GM23338 (cell line): ENCODE measurements around the gene GPR4.

Experiments used
- CREB1 ChIP-seq: fragments of 250-450 bp; sonication (Bioruptor Pico); IDR thresholded peaks from 2 replicates; pipeline ENCODE4 v1.5.0; 2020; ENCODE audit warnings: low read depth, mild to moderate bottlenecking, moderate library complexity
- EZH2 ChIP-seq: fragments of 200-600 bp; sonication (generic); IDR thresholded peaks from one replicate; pipeline ENCODE4 v1.8.0; 2017; ENCODE audit warnings: antibody characterized with exemption, mild to moderate bottlenecking, low read depth; ENCODE audit not compliant: unreplicated experiment
- EZH2phosphoT487 ChIP-seq: fragments of 200-600 bp; sonication (generic); IDR thresholded peaks from one replicate; pipeline ENCODE4 v1.8.1; 2018; ENCODE audit warnings: antibody characterized with exemption; ENCODE audit not compliant: unreplicated experiment
- JUNB ChIP-seq: IDR thresholded peaks from one replicate; pipeline ENCODE4 v1.6.1; 2016; ENCODE audit warnings: antibody characterized with exemption; ENCODE audit not compliant: unreplicated experiment
- NANOG ChIP-seq: IDR thresholded peaks from 2 replicates; pipeline ENCODE4 v1.6.1; 2016; ENCODE audit warnings: antibody characterized with exemption, borderline replicate concordance
- POLR2AphosphoS5 ChIP-seq: IDR thresholded peaks from 2 replicates; pipeline ENCODE4 v1.6.1; 2016; ENCODE audit warnings: antibody characterized with exemption, low read depth
- ZNF114 ChIP-seq: fragments of 250-450 bp; sonication (Bioruptor Pico); IDR thresholded peaks from 2 replicates; pipeline ENCODE4 v1.5.0; 2020; ENCODE audit warnings: mild to moderate bottlenecking, moderate library complexity
- ZNF331 ChIP-seq: fragments of 250-450 bp; sonication (Bioruptor Pico); IDR thresholded peaks from 2 replicates; pipeline ENCODE4 v1.5.0; 2020; ENCODE audit warnings: low read depth, mild to moderate bottlenecking, moderate library complexity
- TF ChIP-seq, protein P1 (sequence below), 2 experiments: fragments of 200-600 bp in 1 of 2; sonication (generic) in 1 of 2; conservative IDR thresholded peaks; 2 replicates each; pipeline versions ENCODE4 v1.5.1 to v1.6.1; 2016 to 2017; ENCODE audit warnings: antibody characterized with exemption in 2 of 2, low read depth in 2 of 2, mild to moderate bottlenecking in 2 of 2, moderate library complexity in 1 of 2
- TF ChIP-seq, protein P2 (sequence below): IDR thresholded peaks from 2 replicates; pipeline ENCODE4 v1.6.1; 2016; ENCODE audit warnings: antibody characterized with exemption
- TF ChIP-seq, protein P3 (sequence below): IDR thresholded peaks from one replicate; pipeline ENCODE4 v1.6.1; 2018; ENCODE audit warnings: antibody characterized with exemption; ENCODE audit not compliant: unreplicated experiment

DNA sequence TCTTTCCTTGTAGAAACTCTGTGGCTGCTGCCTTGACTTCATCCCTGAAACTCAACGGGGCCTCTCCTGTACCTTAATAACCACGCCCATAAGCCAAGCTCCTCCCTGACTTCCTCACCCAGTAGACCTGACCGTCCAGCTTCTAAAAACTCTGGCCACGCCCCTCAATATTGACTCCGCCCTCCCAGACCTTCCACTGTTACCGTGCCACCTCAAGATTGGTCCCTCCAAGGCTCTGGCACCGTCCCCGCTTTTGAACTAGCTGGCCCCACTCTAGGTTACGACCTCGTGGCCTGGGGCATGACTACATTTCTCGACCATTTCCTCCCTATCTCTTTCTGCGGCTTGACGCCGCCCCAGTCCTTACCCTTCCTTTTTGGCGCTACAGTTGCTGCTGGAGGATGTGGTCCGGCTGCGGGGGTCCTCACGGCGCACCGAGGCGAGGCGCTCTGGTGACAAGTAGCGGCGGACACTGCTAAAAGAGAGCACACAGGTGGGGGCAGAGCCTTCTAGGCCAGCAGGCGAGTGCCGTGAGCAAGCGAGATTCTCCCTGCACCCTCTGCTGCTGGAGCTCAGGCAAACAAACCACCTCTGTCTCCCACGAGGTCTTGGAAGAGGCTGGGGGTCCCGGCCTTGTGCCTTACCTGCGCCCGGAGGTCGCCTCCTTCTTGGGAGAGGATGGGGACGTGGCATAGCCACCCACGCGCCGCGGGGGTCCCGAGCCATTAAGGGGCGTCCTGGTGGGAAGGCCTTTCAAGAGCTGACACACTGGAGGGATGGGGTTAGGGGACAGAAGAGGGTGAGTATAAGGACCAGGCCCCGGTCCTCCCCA is 39.5 kb upstream of the GPR4 start:
- TF ChIP-seq, protein P1, sequence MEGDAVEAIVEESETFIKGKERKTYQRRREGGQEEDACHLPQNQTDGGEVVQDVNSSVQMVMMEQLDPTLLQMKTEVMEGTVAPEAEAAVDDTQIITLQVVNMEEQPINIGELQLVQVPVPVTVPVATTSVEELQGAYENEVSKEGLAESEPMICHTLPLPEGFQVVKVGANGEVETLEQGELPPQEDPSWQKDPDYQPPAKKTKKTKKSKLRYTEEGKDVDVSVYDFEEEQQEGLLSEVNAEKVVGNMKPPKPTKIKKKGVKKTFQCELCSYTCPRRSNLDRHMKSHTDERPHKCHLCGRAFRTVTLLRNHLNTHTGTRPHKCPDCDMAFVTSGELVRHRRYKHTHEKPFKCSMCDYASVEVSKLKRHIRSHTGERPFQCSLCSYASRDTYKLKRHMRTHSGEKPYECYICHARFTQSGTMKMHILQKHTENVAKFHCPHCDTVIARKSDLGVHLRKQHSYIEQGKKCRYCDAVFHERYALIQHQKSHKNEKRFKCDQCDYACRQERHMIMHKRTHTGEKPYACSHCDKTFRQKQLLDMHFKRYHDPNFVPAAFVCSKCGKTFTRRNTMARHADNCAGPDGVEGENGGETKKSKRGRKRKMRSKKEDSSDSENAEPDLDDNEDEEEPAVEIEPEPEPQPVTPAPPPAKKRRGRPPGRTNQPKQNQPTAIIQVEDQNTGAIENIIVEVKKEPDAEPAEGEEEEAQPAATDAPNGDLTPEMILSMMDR (conservative IDR thresholded peaks at IDR 0.05; ENCODE audit: low read depth in 2 of 2), result no peak
- TF ChIP-seq POLR2AphosphoS5 (peak; percentile 47; the same call in 1 of the 2 replicates), CREB1 (CRISPR knock-in tag) (no peak), ZNF331 (no peak), NANOG (no peak), ZNF114 (no peak), JUNB (no peak), EZH2phosphoT487 (no peak), EZH2 (no peak)
- TF ChIP-seq, protein P2, sequence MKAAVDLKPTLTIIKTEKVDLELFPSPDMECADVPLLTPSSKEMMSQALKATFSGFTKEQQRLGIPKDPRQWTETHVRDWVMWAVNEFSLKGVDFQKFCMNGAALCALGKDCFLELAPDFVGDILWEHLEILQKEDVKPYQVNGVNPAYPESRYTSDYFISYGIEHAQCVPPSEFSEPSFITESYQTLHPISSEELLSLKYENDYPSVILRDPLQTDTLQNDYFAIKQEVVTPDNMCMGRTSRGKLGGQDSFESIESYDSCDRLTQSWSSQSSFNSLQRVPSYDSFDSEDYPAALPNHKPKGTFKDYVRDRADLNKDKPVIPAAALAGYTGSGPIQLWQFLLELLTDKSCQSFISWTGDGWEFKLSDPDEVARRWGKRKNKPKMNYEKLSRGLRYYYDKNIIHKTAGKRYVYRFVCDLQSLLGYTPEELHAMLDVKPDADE, result no peak
- TF ChIP-seq, protein P3, sequence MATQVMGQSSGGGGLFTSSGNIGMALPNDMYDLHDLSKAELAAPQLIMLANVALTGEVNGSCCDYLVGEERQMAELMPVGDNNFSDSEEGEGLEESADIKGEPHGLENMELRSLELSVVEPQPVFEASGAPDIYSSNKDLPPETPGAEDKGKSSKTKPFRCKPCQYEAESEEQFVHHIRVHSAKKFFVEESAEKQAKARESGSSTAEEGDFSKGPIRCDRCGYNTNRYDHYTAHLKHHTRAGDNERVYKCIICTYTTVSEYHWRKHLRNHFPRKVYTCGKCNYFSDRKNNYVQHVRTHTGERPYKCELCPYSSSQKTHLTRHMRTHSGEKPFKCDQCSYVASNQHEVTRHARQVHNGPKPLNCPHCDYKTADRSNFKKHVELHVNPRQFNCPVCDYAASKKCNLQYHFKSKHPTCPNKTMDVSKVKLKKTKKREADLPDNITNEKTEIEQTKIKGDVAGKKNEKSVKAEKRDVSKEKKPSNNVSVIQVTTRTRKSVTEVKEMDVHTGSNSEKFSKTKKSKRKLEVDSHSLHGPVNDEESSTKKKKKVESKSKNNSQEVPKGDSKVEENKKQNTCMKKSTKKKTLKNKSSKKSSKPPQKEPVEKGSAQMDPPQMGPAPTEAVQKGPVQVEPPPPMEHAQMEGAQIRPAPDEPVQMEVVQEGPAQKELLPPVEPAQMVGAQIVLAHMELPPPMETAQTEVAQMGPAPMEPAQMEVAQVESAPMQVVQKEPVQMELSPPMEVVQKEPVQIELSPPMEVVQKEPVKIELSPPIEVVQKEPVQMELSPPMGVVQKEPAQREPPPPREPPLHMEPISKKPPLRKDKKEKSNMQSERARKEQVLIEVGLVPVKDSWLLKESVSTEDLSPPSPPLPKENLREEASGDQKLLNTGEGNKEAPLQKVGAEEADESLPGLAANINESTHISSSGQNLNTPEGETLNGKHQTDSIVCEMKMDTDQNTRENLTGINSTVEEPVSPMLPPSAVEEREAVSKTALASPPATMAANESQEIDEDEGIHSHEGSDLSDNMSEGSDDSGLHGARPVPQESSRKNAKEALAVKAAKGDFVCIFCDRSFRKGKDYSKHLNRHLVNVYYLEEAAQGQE, result no peak
